IMR-90 (cell line): ENCODE results near the gene CCR3. TPM values are rescaled to one million over a fixed set of nuclear protein-coding genes. Genes with fewer than 3 reads are reported as not detected.

Experiments
- ATAC-seq: fragments of 200-7000 bp; cut with Tn5 transposase; 2 replicates; pipeline ENCODE4 v1.9.1; 2020; ENCODE audit warnings: low read depth, mild to moderate bottlenecking, moderate library complexity
- BruUV-seq: library from RNA; stranded (reverse); fragments of 400-500 nt; replicated peaks from 2 replicates; lab custom pipeline; 2021; lab: Mats Ljungman, UMichigan
- CTCF ChIA-PET: fragments of 300-600 bp; formaldehyde crosslinking; extraction: SDS; loops from one replicate; lab custom pipeline; 2021; ENCODE audit warnings: antibody characterized with exemption; lab: Yijun Ruan, JAX
- POLR2A ChIA-PET: fragments of 300-600 bp; sonication (Branson Sonifier 250); formaldehyde crosslinking; loops from one replicate; lab custom pipeline; 2022; ENCODE audit warnings: antibody characterized with exemption; ENCODE audit not compliant: unreplicated experiment; lab: Charles Lee
- DNase-seq: peaks from one replicate; pipeline ENCODE4 v3.0.0; 2013
- H2AFZ ChIP-seq: replicated peaks from 2 replicates; pipeline ENCODE3; 2013; ENCODE audit warnings: low read length, mild to moderate bottlenecking; ENCODE audit not compliant: poor library complexity
- H2AK5ac ChIP-seq: 2 replicates; pipeline ENCODE4 v1.6.1; 2013; ENCODE audit warnings: low read depth, low read length, inconsistent platforms
- H2AK9ac ChIP-seq: replicated peaks from 2 replicates; pipeline ENCODE3; 2013; ENCODE audit warnings: mild to moderate bottlenecking, low read depth, low read length, moderate library complexity; ENCODE audit not compliant: poor library complexity
- H2BK120ac ChIP-seq: 2 replicates; pipeline ENCODE4 v1.6.1; 2013; ENCODE audit warnings: low read depth, low read length, inconsistent platforms
- H2BK15ac ChIP-seq: 3 replicates; pipeline ENCODE4 v1.6.1; 2013; ENCODE audit warnings: low read depth, low read length, inconsistent platforms
- H2BK20ac ChIP-seq: 2 replicates; pipeline ENCODE4 v1.6.1; 2013; ENCODE audit warnings: low read depth, mild to moderate bottlenecking, inconsistent platforms, low read length, moderate library complexity
- H2BK5ac ChIP-seq: 2 replicates; pipeline ENCODE4 v1.6.1; 2013; ENCODE audit warnings: mild to moderate bottlenecking, low read depth, low read length, inconsistent platforms; ENCODE audit not compliant: poor library complexity, severe bottlenecking
- H3K14ac ChIP-seq: replicated peaks from 2 replicates; pipeline ENCODE4 v1.6.1; 2013; ENCODE audit warnings: low read depth, low read length, inconsistent platforms
- H3K18ac ChIP-seq: 2 replicates; pipeline ENCODE4 v1.6.1; 2013; ENCODE audit warnings: low read depth, low read length, control low read depth
- H3K23ac ChIP-seq: 2 replicates; pipeline ENCODE4 v1.6.1; 2013; ENCODE audit warnings: low read depth, low read length, inconsistent platforms
- H3K27ac ChIP-seq: 2 replicates; pipeline ENCODE4 v1.5.1; 2013; ENCODE audit warnings: mild to moderate bottlenecking, control low read depth, low read length; ENCODE audit not compliant: insufficient read depth
- H3K27me3 ChIP-seq: 2 replicates; pipeline ENCODE4 v1.6.1; 2013; ENCODE audit warnings: low read length; ENCODE audit not compliant: control insufficient read depth, insufficient read depth
- H3K36me3 ChIP-seq: 2 replicates; pipeline ENCODE4 v1.6.1; 2013; ENCODE audit warnings: low read length, mixed read lengths; ENCODE audit not compliant: control insufficient read depth, insufficient read depth
- H3K4ac ChIP-seq: 2 replicates; pipeline ENCODE4 v1.6.1; 2013; ENCODE audit warnings: low read depth, low read length, inconsistent platforms
- H3K4me1 ChIP-seq: 2 replicates; pipeline ENCODE4 v1.6.1; 2013; ENCODE audit warnings: low read length, mixed read lengths; ENCODE audit not compliant: control insufficient read depth, insufficient read depth
- H3K4me2 ChIP-seq: 2 replicates; pipeline ENCODE4 v1.6.1; 2013; ENCODE audit warnings: low read depth, mild to moderate bottlenecking, control low read depth, low read length, moderate library complexity
- H3K4me3 ChIP-seq: 2 replicates; pipeline ENCODE4 v1.5.1; 2013; ENCODE audit warnings: low read depth, mild to moderate bottlenecking, control low read depth, low read length, moderate library complexity; ENCODE audit not compliant: insufficient read depth
- H3K56ac ChIP-seq: 2 replicates; pipeline ENCODE4 v1.6.1; 2013; ENCODE audit warnings: low read length, inconsistent platforms; ENCODE audit not compliant: insufficient read depth; ENCODE audit errors: extremely low read depth
- H3K79me1 ChIP-seq, 2 experiments: 2 replicates each; pipeline ENCODE4 v1.6.1; 2013; ENCODE audit warnings: low read length in 2 of 2, inconsistent platforms in 1 of 2, low read depth in 1 of 2
- H3K9ac ChIP-seq: 2 replicates; pipeline ENCODE4 v1.6.1; 2013; ENCODE audit warnings: low read depth, low read length, control low read depth
- H3K9me1 ChIP-seq: 2 replicates; pipeline ENCODE4 v1.6.1; 2013; ENCODE audit warnings: low read length, inconsistent platforms; ENCODE audit not compliant: insufficient read depth
- H3K9me3 ChIP-seq: 2 replicates; pipeline ENCODE4 v1.6.1; 2013; ENCODE audit warnings: low read length; ENCODE audit not compliant: control insufficient read depth, insufficient read depth
- H4K20me1 ChIP-seq: 2 replicates; pipeline ENCODE4 v1.6.1; 2013; ENCODE audit warnings: low read length, inconsistent platforms; ENCODE audit not compliant: insufficient read depth
- H4K5ac ChIP-seq: 2 replicates; pipeline ENCODE4 v1.6.1; 2013; ENCODE audit warnings: mild to moderate bottlenecking, low read depth, low read length, control low read depth
- H4K8ac ChIP-seq, 2 experiments: 2 replicates each; pipeline ENCODE4 v1.6.1; 2013; ENCODE audit warnings: low read depth in 2 of 2, low read length in 2 of 2, control low read depth in 1 of 2, inconsistent platforms in 1 of 2
- H4K91ac ChIP-seq: 2 replicates; pipeline ENCODE4 v1.6.1; 2013; ENCODE audit warnings: low read depth, low read length, inconsistent platforms; ENCODE audit not compliant: insufficient read depth
- BHLHE40 ChIP-seq: fragments of 150-350 bp; IDR thresholded peaks from 2 replicates; pipeline ENCODE4 v1.6.1; 2016; ENCODE audit warnings: mild to moderate bottlenecking, low read depth, low read length
- CEBPB ChIP-seq: IDR thresholded peaks from 2 replicates; pipeline ENCODE4 v1.6.1; 2012; ENCODE audit warnings: low read depth, low read length, improper control_type of control experiment
- CHD1 ChIP-seq: IDR thresholded peaks from 2 replicates; pipeline ENCODE4 v1.6.1; 2012; ENCODE audit warnings: low read depth, low read length, improper control_type of control experiment
- CTCF ChIP-seq: conservative IDR thresholded peaks from 2 replicates; pipeline ENCODE4 v1.5.1; 2012; ENCODE audit warnings: mild to moderate bottlenecking, low read depth, low read length, improper control_type of control experiment
- ELK1 ChIP-seq: fragments of 150-350 bp; IDR thresholded peaks from 2 replicates; pipeline ENCODE4 v1.6.1; 2016; ENCODE audit warnings: low read depth, mild to moderate bottlenecking, low read length, moderate library complexity, borderline replicate concordance
- FOS ChIP-seq: fragments of 150-350 bp; IDR thresholded peaks from 2 replicates; pipeline ENCODE4 v1.6.1; 2016; ENCODE audit warnings: low read depth, low read length
- MAFK ChIP-seq: IDR thresholded peaks from 2 replicates; pipeline ENCODE4 v1.6.1; 2012; ENCODE audit warnings: low read depth, low read length, improper control_type of control experiment
- MAZ ChIP-seq: IDR thresholded peaks from 2 replicates; pipeline ENCODE4 v1.6.1; 2012; ENCODE audit warnings: low read depth, mild to moderate bottlenecking, low read length, improper control_type of control experiment, moderate library complexity, borderline replicate concordance
- MXI1 ChIP-seq: IDR thresholded peaks from 2 replicates; pipeline ENCODE4 v1.6.1; 2012; ENCODE audit warnings: low read depth, mild to moderate bottlenecking, low read length, moderate library complexity, borderline replicate concordance
- NFE2L2 ChIP-seq: fragments of 150-350 bp; IDR thresholded peaks from 2 replicates; pipeline ENCODE4 v1.6.1; 2016; ENCODE audit warnings: low read depth, mild to moderate bottlenecking, low read length
- POLR2A ChIP-seq: IDR thresholded peaks from 2 replicates; pipeline ENCODE4 v1.6.1; 2012; ENCODE audit warnings: mild to moderate bottlenecking, low read depth, low read length
- RAD21 ChIP-seq: IDR thresholded peaks from 2 replicates; pipeline ENCODE4 v1.6.1; 2012; ENCODE audit warnings: low read length, improper control_type of control experiment
- RCOR1 ChIP-seq: IDR thresholded peaks from 2 replicates; pipeline ENCODE4 v1.6.1; 2012; ENCODE audit warnings: mild to moderate bottlenecking, low read length, improper control_type of control experiment; ENCODE audit not compliant: insufficient replicate concordance
- RFX5 ChIP-seq: IDR thresholded peaks from 2 replicates; pipeline ENCODE4 v1.8.0; 2012; ENCODE audit warnings: low read depth, mild to moderate bottlenecking, low read length, moderate library complexity
- SMC3 ChIP-seq: fragments of 150-350 bp; IDR thresholded peaks from 2 replicates; pipeline ENCODE4 v1.6.1; 2016; ENCODE audit warnings: low read depth, mild to moderate bottlenecking, antibody characterized with exemption, low read length, moderate library complexity
- USF2 ChIP-seq: fragments of 150-350 bp; IDR thresholded peaks from 2 replicates; pipeline ENCODE4 v1.6.1; 2017; ENCODE audit warnings: mild to moderate bottlenecking, antibody characterized with exemption, low read length, low read depth
- dilution Hi-C: fragments of 300-500 bp; cut with HindIII; formaldehyde crosslinking; loops from one replicate; pipeline ENCODE4 v1.14.3; 2018; ENCODE audit warnings: low sequenced_read_pairs; ENCODE audit not compliant: unreplicated experiment
- in situ Hi-C: fragments of 300-500 bp; cut with MboI; formaldehyde crosslinking; loops from 3 replicates; pipeline ENCODE4 v1.14.3; 2019; ENCODE audit warnings: low sequenced_read_pairs, inconsistent platforms, mixed read lengths
- intact Hi-C: fragments of 100-400 bp; cut with micrococcal nuclease; formaldehyde crosslinking; loops from 2 replicates; pipeline ENCODE4 v1.10.0; 2022
- polyA plus RNA-seq, 3 experiments: library from polyadenylated mRNA; depleted of rRNA; stranded (reverse); fragments of >200 nt; gene quantifications; 2 replicates each; pipeline ENCODE4 v1.2.3, GENCODE V29; 2012; ENCODE audit warnings: low replicate concordance in 1 of 3
- total RNA-seq: library from RNA; depleted of rRNA; stranded (reverse); fragments of >200 nt; gene quantifications from 2 replicates; pipeline ENCODE4 v1.2.3, GENCODE V29; 2012

The CCR3 gene
- total and polyA plus RNA-seq, 2 of the 4 experiments (the other 2 are of a cell fraction), result not detected

- Histone ChIP-seq H3K27me3 (peaks cover 11% of the 10 kb centered on the region), H3K27ac (no peak overlapping the region), H2AK5ac (no peak overlapping the region), H3K4me1 (no peaks in the 10 kb centered on the region), H2BK120ac (no peak overlapping the region), H4K20me1 (no peaks in the 10 kb centered on the region), H3K4me2 (no peak overlapping the region), H3K9me3 (no peaks in the 10 kb centered on the region; the same call in 1 of the 2 replicates), H2BK20ac (no peak overlapping the region), H2BK15ac (no peak overlapping the region), H3K14ac (no peak overlapping the region), H3K79me1 (no peaks in the 10 kb centered on the region), H3K4ac (no peak overlapping the region), H2AK9ac (no peak overlapping the region), H3K9ac (no peak overlapping the region), H3K18ac (no peak overlapping the region), H4K5ac (no peak overlapping the region), H4K8ac (no peak overlapping the region), H3K9me1 (no peaks in the 10 kb centered on the region), H3K36me3 (no peaks in the 10 kb centered on the region), H3K4me3 (no peak overlapping the region), H3K23ac (no peak overlapping the region), H4K91ac (no peak overlapping the region), H3K56ac (no peak overlapping the region), H2AFZ (no peak overlapping the region), H2BK5ac (no peak overlapping the region)
- TF ChIP-seq FOS (no peak), RFX5 (no peak), POLR2A (no peak), RAD21 (no peak), CEBPB (no peak), ELK1 (no peak), MXI1 (no peak), BHLHE40 (no peak), SMC3 (no peak), NFE2L2 (no peak), CHD1 (no peak), MAFK (no peak), USF2 (no peak), RCOR1 (no peak), CTCF (no peak), MAZ (no peak)
- dilution Hi-C loops, result no loop called here
- ChIA-PET POLR2A (no interaction called here), CTCF (interaction anchor here (1.0 kb wide), 1 partner anchor 10 kb away, joined by 4 read pairs; no protein-coding TSS in a partner anchor)
- DNase-seq (no peak), ATAC-seq (no peak)
- intact Hi-C loops, result no loop called here
- no TSS peak for BruUV-seq
- in situ Hi-C loops, result no loop called here
These were observed 72.3 kb downstream of the CCR3 start for GRCh38 chr3:46314517-46314916.
